Measurements from ENCODE around the gene BICDL1. TPM values are rescaled to one million over a fixed set of nuclear protein-coding genes. Genes with fewer than 3 reads are reported as not detected.
"Not testable (repeated sequence)": the region's sequence is repeated elsewhere in the genome, so short reads cannot be mapped to it uniquely, and the experiment has no call there.

BICDL1 gene
- total RNA-seq, 1 donor from 2014 or later, result 22.5 TPM

- DNase-seq, result no peak
Observed at GRCh38 chr12:120006258-120006975, 17.4 kb downstream of the BICDL1 start.

- DNase-seq, result no peak
Observed at GRCh38 chr12:120007272-120007671, 18.2 kb downstream of the BICDL1 start.

DNA sequence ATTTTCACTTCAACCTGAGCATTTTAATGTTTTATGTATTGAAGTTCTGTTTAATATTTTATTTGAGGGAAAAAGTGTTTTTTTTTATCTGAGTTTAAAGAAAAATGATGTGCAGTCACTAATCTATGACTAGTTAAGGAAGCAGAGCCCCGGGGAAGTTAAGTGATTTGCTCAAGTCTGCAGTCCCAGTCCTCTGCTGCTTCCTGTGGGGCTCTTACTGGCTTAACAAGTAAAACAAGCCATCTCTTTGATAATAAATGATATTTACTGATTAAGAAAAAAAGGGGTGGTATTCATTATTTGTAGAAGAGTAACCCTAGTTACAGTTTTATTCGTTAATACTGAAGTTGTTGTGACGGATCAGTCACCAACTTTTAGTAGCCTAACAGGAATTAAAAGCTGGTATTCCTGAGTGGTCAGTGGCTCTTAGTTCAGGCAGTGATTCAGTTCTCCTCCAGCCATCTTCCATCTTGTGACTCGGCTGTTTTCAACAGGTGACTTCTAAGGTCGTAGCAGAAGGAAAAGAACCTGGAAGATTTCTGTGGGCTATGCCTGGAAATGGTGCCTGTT, 21.7 kb downstream of the BICDL1 start:
- DNase-seq, result no peak

DNA sequence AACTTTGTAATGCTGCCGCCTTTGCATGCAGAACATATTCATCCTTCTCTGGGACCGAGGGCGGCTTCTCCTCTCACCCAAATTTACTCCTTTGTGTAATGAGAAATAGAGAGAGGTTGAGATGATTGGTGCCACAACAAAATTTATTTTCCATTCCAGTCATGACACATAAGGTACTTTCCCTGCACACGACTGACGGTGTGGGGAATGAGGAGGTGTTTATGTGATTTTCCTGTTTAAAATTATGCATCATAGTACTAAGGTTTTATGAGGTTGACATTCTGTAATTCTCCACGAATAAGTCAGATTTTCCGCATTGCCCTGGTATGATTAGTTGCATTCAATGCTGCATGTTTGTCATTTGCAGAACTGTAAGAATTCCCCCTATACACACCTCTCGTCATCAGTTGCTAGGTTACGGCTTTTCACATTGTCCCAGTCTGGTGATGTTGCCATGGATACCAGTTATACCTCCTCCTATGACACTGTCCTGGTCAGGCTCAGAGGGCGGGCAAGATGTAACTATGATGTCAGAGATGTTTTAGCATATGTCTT, 23.1 kb downstream of the BICDL1 start:
- no peak for DNase-seq

GRCh38 chr12:120013659-120014380, 24.8 kb downstream of the BICDL1 start:
- no peak for DNase-seq

DNA sequence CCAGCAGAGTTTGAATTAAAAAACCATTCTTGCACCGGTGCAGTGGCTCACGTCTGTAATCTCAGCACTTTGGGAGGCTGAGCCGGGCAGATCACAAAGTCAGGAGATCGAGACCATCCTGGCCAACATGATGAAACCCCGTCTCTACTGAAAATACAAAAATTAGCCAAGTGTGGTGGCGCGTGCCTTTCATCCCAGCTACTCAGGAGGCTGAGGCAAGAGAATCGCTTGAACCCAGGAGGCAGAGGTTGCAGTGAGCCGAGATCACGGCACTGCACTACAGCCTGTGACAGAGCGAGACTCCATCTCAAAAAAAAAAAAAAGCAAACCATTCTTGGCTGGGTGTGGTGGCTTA, 25.3 kb downstream of the BICDL1 start:
- not testable (repeated sequence) for DNase-seq

GRCh38 chr12:120015313-120015712, 26.3 kb downstream of the BICDL1 start:
- no peak for DNase-seq

- DNase-seq, result not testable (repeated sequence)
Observed at GRCh38 chr12:120016199-120016598, 27.2 kb downstream of the BICDL1 start.

DNA sequence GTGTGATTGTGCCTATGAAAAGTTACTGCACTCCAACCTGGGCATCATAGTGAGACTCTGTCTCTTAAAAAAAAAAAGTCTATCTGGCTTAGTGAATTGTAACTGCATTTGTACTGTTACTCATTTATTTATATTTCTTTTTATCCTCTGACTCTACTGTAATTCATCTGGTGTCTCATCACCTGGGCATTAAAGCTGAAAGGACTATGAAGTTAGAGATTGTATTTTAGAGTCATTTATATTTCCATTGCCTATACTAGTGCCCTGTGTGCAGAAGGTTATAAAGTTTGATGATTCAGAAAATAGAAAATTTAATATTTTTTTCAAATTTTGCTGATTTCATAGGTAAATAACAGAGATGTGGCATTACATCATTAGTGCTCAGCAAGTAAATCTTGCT, 30.2 kb downstream of the BICDL1 start:
- DNase-seq, result no peak

DNA sequence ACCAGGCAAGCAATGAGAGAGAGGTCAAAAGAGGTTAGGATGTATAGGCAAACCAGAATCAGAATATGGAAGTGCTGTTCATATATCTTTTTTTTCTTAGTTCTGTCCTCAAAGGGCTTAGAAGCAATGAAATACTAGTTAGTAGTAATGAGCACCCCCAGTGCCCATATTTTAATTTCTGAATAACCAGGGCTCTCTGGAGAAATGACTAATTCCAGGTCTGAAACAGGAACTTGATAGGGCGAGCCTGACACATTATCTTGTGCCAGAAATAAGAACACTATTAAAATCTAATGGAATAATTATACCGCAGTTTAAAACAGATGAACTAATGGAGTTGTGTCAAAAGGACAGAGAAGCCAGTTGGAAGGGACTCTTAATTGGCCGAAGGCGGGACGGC, 30.9 kb downstream of the BICDL1 start:
- DNase-seq, result no peak

DNA sequence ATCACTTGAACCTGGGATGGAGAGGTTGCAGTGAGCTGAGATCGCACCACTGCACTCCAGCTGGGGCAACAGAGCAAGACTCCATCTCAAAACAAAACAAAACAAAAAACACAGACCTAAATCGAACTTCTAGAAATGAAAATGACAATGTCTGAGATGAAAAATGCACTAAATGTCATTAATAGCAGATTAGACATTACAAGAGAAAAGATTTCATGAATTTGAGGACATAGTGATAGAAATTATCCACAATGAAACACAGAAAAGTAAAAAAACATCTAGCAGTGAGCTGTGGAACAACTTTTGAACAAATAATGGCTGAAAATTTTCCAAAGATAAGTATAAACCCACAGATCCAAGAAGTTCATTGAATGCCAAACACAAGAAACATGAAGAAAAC, 35.2 kb downstream of the BICDL1 start:
- DNase-seq, result no peak

- no peak for DNase-seq
Observed at GRCh38 chr12:120025640-120026039, 36.6 kb downstream of the BICDL1 start.

DNA sequence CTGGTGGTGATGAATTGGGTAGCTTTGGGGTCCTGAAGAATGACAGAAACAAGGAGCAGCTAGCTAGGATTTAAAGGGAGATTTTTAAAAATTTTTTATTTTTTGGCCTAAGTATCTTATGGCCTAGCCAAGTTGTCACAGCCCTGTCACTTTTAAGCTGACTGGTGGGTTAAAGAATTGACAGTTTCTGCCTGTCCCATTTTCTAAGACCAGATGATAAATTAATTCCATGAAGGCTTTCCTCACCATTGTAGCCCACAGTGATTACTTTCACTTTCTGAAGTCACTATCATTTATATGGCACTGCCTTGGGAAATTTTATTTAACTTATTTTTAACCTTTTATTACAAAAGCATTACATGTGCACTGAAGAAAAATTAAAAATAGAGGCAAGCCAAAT, 43.2 kb downstream of the BICDL1 start:
- no peak for DNase-seq

GRCh38 chr12:120037851-120038250, 48.8 kb downstream of the BICDL1 start:
- no peak for DNase-seq

DNA sequence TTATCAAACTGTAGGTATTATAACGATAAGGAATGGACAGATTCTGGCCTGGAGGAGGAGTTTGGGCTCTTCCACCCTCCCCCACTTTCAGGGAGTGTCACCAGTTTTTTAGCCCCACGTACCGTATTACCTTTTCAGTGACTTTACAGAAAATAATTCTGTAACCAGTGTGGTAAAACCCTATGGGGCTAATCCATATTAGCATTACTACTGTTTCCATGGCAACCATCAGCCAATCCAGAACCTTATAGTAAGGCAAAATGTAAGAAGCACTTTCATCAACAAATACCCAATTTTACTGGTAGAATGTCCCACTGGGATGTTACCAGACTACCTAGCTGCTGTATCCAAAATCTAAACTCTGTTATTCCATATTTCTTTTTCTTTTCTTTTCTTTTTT, 50.7 kb downstream of the BICDL1 start:
- no peak for DNase-seq

- DNase-seq, result no peak
Observed at GRCh38 chr12:120041386-120042231, 52.6 kb downstream of the BICDL1 start.

- DNase-seq, result not testable (repeated sequence)
Observed at GRCh38 chr12:120045367-120045766, 56.3 kb downstream of the BICDL1 start.

DNA sequence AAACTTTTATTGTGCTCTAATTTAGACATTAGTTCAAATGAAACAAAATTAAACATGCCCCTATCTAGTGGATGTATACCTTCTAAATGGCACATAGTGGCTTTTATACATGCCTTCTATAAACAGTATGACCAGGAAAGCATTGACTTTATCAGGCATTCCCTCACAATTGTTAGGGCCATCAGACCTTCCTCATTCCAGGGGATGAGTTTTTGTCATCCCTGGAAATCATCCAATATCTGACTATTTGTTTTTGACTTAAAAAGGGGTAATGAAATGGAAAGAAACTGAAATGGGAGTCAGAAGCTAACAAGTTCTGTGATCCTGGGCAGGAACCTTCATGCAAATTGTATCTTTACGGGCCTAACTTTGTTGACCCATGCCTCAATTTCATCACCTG, 58.0 kb downstream of the BICDL1 start:
- no peak for DNase-seq

DNA sequence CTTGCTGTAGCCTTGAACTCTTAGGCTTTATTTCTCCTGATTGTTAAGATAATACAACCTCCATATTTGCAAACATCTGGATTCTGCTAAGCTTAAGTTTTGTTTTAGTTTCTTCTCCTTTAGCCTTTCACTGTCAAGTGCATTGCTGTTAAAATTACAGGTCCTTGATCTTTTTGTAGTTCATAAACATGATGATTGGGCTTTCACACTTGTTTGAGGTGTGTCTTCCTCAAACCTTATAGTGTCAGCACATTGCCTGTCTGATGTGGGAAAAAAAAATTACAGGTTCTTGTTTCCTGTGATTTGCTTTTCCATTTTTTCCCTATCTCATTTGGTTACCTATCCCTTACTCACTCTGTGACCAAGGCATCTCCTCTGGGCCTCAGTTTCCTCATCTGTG, 59.2 kb downstream of the BICDL1 start:
- DNase-seq, result no peak

DNA sequence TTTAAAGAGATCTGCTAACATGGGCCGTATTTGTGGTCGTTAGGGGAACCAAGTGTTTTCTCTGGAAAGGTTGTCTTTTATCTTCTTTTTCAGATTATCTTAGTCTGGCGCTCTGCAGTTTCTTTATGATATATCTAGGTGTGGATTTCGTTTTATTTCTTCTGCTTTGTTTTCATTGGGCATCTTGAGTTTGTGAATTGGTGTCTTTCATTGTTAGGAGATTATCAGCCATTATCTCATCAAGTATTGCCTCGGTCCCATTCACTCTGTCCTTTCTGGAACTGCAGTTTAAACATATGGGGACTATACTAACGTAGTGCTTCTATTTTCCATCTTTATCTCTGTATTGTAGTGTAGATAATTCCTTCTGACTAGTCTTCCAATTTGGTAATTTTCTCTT, 60.4 kb downstream of the BICDL1 start:
- no peak for DNase-seq

DNA sequence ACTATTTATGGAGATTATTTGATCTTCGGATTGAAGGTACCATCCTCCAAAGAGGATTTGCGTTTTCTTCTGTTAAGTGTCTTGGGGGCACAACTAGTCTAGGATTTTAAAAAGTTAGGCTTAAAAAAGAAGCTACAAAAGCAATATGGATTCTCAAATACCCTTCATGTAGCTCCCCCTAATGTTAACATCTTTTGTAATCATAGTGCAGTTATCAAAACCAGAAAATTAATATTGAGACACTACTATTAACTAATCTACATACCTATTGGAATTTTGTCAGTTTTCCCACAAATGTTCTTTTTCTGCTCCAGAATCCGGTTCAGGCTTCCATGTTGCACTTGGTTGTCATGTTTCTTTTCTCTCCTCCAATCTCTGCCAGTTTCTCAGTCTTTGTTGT, 62.5 kb downstream of the BICDL1 start:
- DNase-seq, result no peak

GRCh38 chr12:120054293-120054692, 65.3 kb downstream of the BICDL1 start:
- DNase-seq, result no peak
